Gastroesophageal sphincter (tissue), 4 donors: ENCODE measurements around the gene TMEM9B. TPM values are rescaled to one million over a fixed set of nuclear protein-coding genes. Genes with fewer than 3 reads are reported as not detected.

Source experiments
- ATAC-seq: fragments of 150-250 bp; one replicate; pipeline ENCODE4 v1.9.1; 2016; ENCODE audit warnings: mild to moderate bottlenecking, moderate library complexity
- H3K27ac ChIP-seq, 4 donors: fragments of 200-600 bp; sonication (generic) in 3 of 4; 1 replicate in 3 of 4; 2 replicates in 1 of 4; pipeline ENCODE4 v1.5.1; 2016 to 2019
- H3K27me3 ChIP-seq: fragments of 200-600 bp; sonication (generic); one replicate; pipeline ENCODE4 v1.5.1; 2019
- H3K36me3 ChIP-seq, 2 donors: fragments of 200-600 bp; sonication (generic); one replicate each; pipeline ENCODE4 v1.5.1; 2019; ENCODE audit warnings: control low read depth in 1 of 2
- H3K4me1 ChIP-seq, 3 donors: fragments of 200-600 bp; sonication (generic); 1 replicate in 2 of 3; 2 replicates in 1 of 3; pipeline ENCODE4 v1.5.1; 2016 to 2019; ENCODE audit warnings: control low read depth in 2 of 3
- H3K4me3 ChIP-seq, 2 donors: fragments of 200-600 bp; sonication (generic); one replicate each; pipeline ENCODE4 v1.5.1; 2019; ENCODE audit warnings: mild to moderate bottlenecking in 1 of 2, moderate library complexity in 1 of 2
- H3K9me3 ChIP-seq, 3 donors: fragments of 200-600 bp; sonication (generic); one replicate each; pipeline ENCODE4 v1.5.1; 2017 to 2019; ENCODE audit warnings: control low read depth in 2 of 3
- CTCF ChIP-seq, 4 experiments: fragments of 200-600 bp in 2 of 4; fragments of 450-650 bp in 2 of 4; sonication (generic) in 1 of 4; IDR thresholded peaks; one replicate each; pipeline ENCODE4 v1.5.1; 2017 to 2019; ENCODE audit warnings: antibody characterized with exemption in 4 of 4, mild to moderate bottlenecking in 2 of 4, moderate library complexity in 2 of 4
- EP300 ChIP-seq: sonication (generic); formaldehyde crosslinking; IDR thresholded peaks from one replicate; pipeline ENCODE4 v1.6.1; 2017; ENCODE audit warnings: antibody characterized with exemption, mild to moderate bottlenecking
- POLR2A ChIP-seq, 2 donors: fragments of 450-650 bp; IDR thresholded peaks; one replicate each; pipeline ENCODE4 v1.6.1; 2017; ENCODE audit warnings: antibody characterized with exemption in 2 of 2, mild to moderate bottlenecking in 2 of 2, moderate library complexity in 1 of 2
- POLR2AphosphoS5 ChIP-seq: sonication (generic); formaldehyde crosslinking; IDR thresholded peaks from one replicate; pipeline ENCODE4 v1.6.1; 2017; ENCODE audit warnings: antibody characterized with exemption
- WGBS, 2 donors: methylation state at CpG; one replicate each; pipeline ENCODE4 v1.1.5; 2018; ENCODE audit warnings: low coverage in 1 of 2; 5-methylcytosine and 5-hydroxymethylcytosine counted together
- total RNA-seq, 4 donors: library from RNA; depleted of rRNA; stranded (reverse); fragments of >200 nt; gene quantifications; one replicate each; pipeline ENCODE4 v1.1.0, GENCODE V29; 2016

Gene TMEM9B
- total RNA-seq, 4 donors from 2014 or later = 14.6 to 40.0 (median 21.5) TPM

GRCh38 chr11:8971924-8972316 is 7.7 kb upstream of the TMEM9B start:
- no peak overlapping the region for H3K4me3 ChIP-seq
- no peak for ATAC-seq
- no peaks in the 10 kb centered on the region for H3K36me3 ChIP-seq
- 47 to 73% methylated on average over 1 of the region's 1 CpG for WGBS, 2 donors
- H3K27me3 ChIP-seq = no peaks in the 10 kb centered on the region
- H3K9me3 ChIP-seq = no peaks in the 10 kb centered on the region
- TF ChIP-seq EP300 (no peak), CTCF (IDR thresholded peaks at IDR 0.05) (no peak), POLR2AphosphoS5 (no peak), POLR2A (IDR thresholded peaks at IDR 0.05) (no peak)
- H3K4me1 ChIP-seq = no peaks in the 10 kb centered on the region
- H3K27ac ChIP-seq = no peak overlapping the region

- H3K4me3 ChIP-seq = no peak overlapping the region
- H3K9me3 ChIP-seq = no peaks in the 10 kb centered on the region
- no peaks in the 10 kb centered on the region for H3K4me1 ChIP-seq
- ATAC-seq = no peak
- TF ChIP-seq POLR2A (IDR thresholded peaks at IDR 0.05) = no peak
- TF ChIP-seq CTCF (IDR thresholded peaks at IDR 0.05) = no peak
- no peak for TF ChIP-seq POLR2AphosphoS5
- TF ChIP-seq EP300 = no peak
- WGBS, 2 donors = 65 to 71% methylated on average over 2 of the region's 2 CpGs
- no peaks in the 10 kb centered on the region for H3K36me3 ChIP-seq
- H3K27me3 ChIP-seq = no peaks in the 10 kb centered on the region
- H3K27ac ChIP-seq = no peak overlapping the region
Measured at GRCh38 chr11:8971196-8971923, 7.1 kb upstream of the TMEM9B start.

- peaks cover 5 to 30% (median 18%) of the 10 kb centered on the region in 3 donors for H3K4me1 ChIP-seq
- H3K36me3 ChIP-seq = no peaks in the 10 kb centered on the region
Measured at GRCh38 chr11:8967184-8967583, 2.9 kb upstream of the TMEM9B start.

GRCh38 chr11:8963569-8964323 is 496 bp downstream of the TMEM9B start:
- H3K27me3 ChIP-seq = no peaks in the 10 kb centered on the region
- WGBS, 2 donors = 0% methylated on average over 5 to 9 of the region's 39 CpGs
- H3K4me3 ChIP-seq = peak overlapping the region; percentile 83 to 89
- H3K36me3 ChIP-seq = peaks cover 0 to 9% of the 10 kb centered on the region in 2 donors
- no peak for TF ChIP-seq CTCF (IDR thresholded peaks at IDR 0.05)
- no peak for TF ChIP-seq POLR2AphosphoS5
- no peak for TF ChIP-seq EP300
- TF ChIP-seq POLR2A (IDR thresholded peaks at IDR 0.05) = no peak
- no peaks in the 10 kb centered on the region for H3K9me3 ChIP-seq
- peak overlapping the region; percentile 83 to 96 (median 94) for H3K27ac ChIP-seq
- H3K4me1 ChIP-seq = peaks cover 8 to 59% (median 18%) of the 10 kb centered on the region in 3 donors
- peak; percentile 78 for ATAC-seq

More at GRCh38 chr11:8967184-8967583, 2.9 kb upstream of the TMEM9B start:
- H3K9me3 ChIP-seq = no peaks in the 10 kb centered on the region
- no peak for TF ChIP-seq CTCF (IDR thresholded peaks at IDR 0.05)
- TF ChIP-seq POLR2AphosphoS5 = no peak
- TF ChIP-seq EP300 = no peak
- TF ChIP-seq POLR2A (IDR thresholded peaks at IDR 0.05) = no peak
- ATAC-seq = no peak
- 80 to 87% methylated on average over 1 to 4 of the region's 8 CpGs for WGBS, 2 donors
- H3K4me3 ChIP-seq = no peak overlapping the region
- H3K27me3 ChIP-seq = no peaks in the 10 kb centered on the region
- H3K27ac ChIP-seq = no peak overlapping the region
